GM19395 (cell line): ENCODE results near the gene NOSIP.
A peak's percentile ranks its signal among the peaks of the same experiment; 100 is the strongest.

Experiments used
- ATAC-seq: cut with Tn5 transposase; IDR thresholded peaks from one replicate; pipeline ENCODE4 v1.9.1; 2021; ENCODE audit warnings: mild to moderate bottlenecking, moderate library complexity; ENCODE audit not compliant: unreplicated experiment

The NOSIP gene

DNA sequence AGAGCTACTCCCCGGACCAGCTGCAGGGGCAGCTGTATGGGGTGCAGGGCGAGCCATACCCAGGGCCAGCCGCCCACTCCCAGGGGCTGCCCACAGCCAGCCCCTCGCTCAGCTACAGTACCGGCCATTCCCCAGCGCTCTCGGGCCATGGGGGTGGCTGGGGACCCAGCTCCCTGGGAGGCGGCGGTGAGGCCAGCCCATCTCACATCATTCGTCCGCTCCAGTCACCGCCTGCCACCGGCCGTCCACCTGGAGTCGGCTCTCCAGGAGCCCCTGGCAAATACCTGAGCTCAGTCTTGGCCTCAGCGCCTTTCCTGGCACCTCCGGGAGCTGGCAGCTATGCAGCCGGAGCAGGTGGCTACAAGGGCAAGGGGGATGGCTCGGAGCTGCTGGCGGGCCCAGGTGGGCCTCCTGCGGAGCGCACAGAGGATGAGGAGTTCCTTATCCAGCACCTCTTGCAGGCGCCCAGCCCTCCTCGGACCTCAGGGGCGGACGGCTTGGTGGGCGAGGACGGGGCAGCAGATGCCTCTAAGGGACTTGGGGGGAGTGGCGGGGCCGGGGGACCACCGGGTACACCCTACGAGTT lies 15.6 kb upstream of the NOSIP start:
- no peak for ATAC-seq

DNA sequence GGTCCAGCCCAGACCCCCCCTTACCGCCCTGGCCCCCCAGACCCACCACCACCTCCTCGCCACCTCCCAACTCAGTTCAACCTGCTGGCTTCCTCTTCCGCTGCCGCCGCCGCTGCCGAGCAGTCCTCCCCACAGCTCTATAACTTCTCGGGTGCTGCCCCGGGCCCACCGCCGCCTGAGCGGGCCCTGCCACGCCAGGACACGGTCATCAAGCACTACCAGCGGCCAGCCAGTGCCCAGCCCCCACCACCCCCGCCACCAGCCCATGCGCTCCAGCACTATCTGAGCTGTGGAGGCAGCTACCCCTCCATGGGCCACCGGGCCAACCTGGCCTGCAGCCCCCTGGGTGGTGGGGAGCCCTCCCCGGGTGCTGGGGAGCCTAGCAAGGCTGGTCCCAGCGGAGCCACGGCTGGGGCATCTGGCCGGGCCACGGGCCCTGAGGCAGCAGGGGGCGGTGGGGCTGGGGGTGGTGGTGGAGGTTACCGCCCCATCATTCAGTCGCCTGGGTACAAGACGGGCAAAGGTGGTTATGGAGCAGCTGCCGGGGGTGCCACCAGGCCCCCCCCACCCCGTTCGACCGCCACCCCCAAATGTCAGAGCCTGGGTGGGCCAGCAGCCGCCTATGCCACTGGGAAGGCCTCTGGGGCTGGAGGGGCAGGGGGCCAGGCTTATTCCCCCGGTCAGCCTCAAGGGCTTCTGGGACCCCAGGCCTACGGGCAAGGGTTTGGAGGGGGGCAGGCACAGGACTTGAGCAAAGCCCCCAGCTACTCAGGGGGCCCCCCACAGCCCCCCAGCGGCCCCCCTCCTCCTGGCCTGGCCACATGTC lies 14.8 kb upstream of the NOSIP start:
- ATAC-seq, result no peak

DNA sequence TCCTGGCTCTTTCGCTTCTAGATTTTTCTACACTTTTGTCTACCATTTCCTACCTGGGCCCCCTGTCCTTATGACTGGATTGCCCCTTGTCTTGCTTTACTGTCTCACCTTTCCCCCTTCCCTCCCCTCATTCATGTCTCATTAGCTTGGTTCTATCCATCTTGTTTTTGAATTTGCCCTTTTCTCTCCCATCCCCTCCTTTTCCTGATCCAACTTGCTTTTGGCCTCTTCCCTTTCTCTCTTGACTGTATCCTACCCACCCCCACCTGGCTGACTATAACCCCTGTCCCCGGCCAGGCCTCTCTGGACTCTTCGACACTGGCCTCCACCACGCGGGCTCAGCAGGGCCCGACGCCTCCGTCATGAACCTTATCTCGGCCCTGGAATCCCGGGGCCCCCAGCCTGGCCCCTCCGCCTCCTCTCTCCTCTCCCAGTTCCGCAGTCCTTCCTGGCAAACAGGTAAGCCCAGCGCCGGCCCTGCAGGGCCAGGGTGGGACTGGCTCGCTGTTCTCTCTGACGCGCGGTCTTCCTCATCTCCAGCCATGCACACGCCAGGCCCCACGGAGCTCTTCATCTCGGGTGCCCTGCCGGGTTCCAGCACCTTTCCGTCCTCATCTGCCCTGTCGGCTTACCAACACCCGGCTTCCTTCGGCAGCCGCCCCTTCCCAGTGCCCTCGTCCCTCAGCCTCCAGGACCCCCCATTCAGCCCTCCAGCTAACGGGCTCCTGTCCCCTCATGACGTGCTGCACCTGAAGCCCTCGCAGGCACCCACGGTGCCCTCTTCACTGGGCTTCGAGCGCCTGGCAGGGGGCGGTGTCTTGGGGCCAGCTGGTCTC lies 14.0 kb upstream of the NOSIP start:
- ATAC-seq, result no peak

DNA sequence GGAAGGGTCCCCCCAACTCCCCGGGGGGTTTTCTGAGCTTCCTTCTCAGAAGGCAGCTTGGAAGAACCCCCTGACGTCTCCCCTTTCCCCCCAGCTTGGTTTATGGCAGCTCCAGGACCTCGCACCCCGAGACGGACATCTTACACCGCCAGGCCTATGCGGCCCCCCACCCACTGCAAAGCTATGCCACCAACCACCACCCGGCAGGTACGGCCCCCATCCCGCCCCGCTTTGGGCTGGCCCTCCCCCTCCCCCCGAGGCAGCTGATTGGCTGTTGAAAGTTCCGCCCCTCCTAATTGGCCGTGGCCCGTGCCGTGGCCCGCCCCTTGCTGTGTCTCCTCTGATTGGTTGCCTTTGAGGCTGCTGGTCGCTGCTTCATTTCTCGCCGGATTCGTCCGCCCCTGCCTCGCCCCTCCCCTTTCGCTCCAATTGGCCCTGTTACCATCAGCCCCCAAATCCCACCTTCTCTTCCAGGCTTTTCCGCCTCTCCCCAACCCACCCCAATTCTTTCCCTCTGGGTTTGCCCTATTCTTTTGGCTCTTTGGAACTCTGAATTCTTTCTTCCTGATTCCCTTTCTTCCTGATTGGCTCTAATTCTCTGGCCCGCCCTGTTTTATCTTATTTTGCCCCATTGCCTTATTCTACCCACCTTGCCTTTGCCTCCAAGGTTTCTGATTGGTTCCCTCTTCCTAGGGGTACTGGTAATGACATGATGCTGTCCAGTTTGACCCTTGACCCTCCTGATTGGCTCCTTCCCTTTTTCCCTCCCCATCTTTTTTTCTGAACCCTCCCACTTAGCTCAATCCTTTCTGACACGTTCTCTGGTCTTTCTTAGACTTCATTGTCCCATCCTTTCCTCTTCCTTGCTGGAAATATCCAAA lies 13.1 kb upstream of the NOSIP start:
- ATAC-seq, result peak; percentile 38

DNA sequence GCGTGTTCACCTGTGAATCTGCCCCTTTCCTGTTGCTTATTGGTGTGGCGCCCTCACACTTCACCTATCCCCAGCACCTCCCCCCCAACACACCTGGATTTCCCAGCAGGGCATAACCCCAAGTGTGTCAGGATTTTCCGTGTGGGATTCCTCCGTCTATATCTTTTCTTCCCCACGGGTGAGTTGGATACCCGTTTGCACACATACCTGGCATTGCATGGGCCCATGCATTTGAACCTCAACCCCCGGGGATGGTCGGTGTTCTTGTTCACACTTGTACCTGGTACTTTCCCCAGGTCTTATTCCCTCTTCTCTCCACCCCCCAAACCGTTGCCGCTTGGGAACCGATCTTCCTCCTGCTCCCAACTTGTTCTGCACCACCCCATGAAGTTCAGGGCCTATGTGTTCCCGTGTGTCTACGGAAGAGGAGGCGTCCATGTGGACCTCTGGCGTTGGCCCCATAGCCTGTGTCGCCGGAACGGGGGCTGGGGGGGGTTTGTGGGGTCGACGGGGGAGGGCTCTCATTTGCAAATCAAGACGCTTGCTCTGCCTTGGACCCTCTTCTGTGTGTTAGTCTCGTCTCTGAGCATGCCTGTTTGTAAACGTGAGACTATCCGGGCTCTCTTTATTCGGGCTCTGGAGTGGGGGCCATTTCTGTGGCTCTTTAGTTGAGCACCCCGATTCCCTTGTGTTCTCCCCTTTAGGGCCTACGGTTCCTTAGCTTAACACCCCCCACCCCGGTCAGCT lies 12.3 kb upstream of the NOSIP start:
- no peak for ATAC-seq

DNA sequence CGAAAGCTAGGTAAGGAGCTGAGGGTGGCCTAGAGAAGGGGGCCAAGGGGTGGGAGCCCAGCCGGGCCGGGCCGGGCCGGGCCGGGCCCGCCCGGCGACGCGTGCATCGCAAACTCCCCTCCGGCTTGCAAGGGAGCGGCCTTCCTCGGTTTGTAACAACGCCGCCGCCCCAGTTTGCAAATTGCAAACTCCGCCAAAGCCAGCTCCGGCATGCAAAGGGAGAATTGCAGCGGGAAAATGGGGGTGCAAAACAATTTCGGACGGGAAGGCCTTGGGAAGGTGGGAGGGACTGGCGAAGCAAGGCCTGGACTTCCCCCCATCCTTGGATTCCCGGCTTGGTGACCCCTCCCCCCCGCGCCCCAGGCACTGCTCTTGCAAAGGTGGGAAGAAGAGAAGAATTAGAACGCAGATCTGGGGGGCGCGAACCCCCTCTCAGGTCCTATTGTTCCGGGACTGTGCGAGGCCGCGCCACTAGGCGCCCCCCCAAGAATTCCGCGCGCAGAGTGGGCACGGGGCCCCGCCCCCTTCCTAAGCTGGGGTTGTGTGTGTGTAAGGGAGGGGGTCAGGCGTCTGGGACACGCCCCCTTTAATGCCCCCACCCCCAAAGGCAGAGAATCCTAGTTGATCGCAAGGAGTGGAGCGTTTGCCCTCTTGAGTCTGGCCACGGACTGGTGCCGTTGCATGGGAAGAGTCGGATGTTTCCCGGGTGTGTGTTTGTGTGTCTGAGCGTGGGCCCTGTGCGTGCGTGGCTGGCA lies 11.6 kb upstream of the NOSIP start:
- no peak for ATAC-seq

DNA sequence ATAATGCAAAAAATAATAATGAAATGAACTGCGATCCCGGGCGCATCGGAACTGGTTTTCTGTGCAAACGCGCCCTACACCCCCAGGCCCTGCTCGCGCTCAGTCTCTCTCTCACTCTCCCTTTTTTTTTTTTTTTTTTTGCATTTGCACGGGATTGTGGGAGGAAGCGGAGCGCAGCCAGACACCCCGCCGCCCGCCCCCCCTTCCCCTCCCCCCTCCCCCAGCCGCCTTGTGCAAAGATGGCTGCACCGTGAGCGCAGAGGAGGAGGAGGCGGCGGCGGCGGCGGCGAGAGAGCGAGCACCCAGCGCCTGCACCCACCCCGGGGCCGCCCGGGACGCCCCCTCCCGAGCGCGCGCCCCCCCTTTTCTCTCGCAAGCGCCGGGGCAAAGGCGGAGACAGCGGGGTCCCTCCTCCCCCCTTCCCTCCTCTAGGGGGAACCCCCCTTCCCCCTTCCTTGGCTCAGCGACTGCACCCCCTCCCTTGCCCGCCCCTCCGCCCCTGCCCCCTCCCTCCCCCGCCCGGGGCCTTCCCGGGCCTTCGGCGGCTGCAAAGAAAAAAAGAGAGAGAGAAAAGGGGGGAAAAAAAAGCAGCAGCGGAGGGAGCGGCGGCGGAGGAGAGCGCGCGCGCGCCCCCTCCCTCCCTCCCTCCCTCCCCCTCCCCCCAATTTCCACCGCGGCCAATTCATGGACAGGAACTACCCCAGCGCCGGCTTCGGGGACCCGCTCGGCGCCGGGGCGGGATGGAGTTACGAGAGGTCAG lies 10.8 kb upstream of the NOSIP start, which contains the start of gene PRR12:
PRR12 (plus strand) TSS at position 212 of the 760 bp plus-strand sequence; CDS start at position 685, 473 bp downstream.
- ATAC-seq, result no peak

DNA sequence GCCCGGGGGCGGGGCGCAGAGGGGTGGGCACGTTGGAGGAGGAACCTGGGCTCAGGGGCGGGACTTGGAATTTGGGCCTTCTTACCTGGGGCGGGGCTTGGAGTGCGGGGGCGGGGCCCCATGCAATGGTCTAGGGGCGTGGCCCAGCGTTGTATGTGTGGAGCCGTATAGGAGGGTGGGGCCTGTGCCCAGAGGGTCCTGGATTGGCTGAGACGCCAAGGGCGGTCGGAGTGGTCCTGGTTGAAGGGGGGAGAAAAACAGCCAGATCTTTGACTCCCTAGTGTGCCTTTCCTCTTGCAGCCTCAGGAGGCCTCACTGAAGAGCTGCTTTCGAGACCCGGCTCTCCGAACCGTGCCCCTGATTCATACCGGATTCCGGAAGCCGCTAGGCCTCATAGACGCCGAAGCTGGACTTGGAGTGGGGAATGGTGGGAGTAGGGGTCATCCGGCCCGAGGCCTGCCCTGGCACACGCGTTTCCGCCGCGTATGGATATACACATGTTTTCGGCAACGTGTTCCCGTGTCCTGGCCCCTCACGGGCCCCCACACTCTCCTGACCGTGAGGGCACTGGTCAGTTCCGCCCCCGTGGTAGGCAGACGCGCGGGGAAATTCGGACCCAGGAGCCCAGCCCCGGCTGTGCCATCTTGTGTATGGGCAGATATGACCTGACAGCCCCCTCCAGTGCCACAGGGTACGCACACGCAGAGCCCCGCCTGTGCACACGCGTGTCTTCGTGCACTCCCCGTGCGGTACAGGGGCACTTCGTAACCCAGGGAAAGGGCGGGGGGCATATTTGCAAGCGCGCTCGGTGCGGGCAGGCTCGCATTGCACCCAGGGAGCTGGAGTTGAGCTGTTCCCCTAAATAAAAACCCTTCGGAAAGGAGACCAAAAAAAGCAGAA lies 10.0 kb upstream of the NOSIP start:
- peak; percentile 66 for ATAC-seq

DNA sequence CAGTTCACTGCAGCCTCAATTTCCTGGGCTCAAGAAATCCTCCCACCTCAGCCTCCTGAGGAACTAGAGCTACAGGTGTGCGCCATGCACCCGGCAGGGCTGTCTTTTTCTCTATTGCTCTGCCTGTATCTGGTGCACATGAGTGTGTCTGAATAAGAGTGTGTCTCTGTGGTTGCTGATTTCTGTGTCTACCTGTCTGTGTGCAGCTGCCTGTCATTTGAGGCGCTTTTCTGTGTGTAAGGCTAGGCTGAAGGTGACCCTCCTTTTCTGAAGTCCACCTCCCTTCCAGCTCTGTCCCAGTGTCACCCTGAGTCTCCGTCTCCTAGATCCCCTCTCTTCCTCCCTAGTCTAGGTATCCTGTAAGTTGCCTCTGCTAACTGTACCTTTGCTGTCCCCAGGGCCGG lies 9.1 kb upstream of the NOSIP start:
- ATAC-seq, result no peak

DNA sequence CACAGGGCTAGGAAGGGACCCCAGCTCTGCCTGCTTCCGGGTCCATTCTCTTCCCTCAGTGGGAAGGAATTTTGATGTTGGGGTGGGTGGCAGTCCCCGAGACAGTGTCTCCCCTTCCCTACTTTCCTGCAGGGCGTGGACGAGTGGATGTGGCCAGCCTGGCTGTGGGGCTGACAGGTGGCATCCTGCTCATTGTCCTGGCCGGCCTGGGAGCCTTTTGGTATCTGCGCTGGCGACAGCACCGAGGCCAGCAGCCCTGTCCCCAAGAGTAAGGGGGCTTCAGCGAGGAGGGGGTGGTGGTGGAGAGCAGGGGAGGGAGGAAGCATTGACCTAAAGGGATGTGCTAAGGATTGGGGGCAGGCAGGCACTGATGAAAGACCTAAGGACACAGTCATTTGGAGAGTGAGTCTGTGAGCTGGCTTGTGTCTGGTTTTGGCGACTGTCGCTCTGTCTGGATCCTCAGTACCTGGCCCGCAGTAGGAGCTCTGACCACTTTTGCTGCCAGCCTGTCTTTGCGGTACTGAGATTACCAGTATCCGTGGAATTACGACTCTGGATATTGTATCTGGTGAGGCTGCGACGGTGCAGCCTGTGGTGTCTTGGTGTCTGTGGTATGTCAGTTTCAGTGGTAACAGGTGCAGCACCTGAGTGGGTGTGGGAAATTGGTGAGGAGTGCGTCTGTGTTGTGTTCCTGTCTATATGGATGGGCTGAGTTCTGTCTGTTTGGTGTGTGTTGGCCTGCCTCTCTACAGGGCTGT lies 8.2 kb upstream of the NOSIP start:
- ATAC-seq, result no peak

DNA sequence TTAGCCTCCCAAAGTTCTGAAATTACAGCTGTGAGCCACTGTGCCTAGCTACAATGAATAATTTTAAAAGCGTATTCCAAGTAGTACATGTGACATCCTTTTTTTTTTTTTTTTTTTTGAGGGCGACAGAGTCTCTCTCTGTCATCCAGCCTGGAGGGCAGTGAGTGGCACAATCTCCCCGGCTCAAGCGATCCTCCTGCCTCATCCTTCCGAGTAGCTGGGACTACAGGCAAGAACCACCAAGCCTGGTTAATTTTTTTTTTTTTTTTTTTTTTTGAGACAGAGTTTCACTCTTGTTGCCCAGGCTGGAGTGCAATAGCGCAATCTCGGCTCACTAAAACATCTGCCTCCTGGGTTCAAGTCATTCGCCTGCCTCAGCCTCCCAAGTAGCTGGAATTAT lies 6.9 kb upstream of the NOSIP start:
- no peak for ATAC-seq

DNA sequence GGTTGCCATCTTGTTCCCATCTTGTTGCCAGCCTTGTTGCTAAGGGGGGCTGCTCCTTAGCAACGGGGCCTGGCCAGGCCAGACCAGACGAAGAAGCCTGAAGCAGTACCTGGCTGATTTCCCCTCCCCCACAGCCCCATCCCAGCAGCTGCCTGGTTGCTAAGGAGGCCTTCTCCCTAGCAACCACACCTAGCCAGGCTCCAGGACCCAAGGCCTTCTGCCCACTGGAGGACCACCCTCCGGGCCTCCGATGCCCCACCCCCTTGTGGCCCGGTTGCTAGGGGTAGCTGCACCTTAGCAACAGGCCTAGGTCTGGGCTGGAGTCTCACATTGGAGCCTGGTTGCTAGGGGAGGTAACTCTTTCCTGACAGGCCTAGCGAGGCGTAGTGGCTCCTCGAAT lies 4.7 kb upstream of the NOSIP start:
- ATAC-seq, result no peak

DNA sequence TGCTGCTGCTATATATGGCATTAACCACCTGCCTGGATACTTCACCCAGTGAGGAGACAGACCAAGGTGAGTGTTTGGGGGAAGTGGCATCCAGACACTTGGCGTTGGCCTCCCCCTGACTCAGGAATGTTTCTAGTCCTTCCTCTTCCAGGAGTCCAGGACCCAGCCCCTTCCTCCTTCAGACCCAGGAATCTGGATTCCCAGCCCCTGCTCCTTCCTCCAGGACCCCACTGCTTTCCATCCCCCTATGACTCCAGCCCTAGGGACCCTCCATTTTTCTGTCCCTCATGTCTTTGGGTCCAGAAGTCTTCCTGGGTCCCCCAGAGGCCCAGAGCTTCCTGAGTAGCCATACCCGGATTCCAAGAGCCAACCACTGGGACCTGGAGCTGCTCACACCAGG lies 2.9 kb upstream of the NOSIP start:
- no peak for ATAC-seq

DNA sequence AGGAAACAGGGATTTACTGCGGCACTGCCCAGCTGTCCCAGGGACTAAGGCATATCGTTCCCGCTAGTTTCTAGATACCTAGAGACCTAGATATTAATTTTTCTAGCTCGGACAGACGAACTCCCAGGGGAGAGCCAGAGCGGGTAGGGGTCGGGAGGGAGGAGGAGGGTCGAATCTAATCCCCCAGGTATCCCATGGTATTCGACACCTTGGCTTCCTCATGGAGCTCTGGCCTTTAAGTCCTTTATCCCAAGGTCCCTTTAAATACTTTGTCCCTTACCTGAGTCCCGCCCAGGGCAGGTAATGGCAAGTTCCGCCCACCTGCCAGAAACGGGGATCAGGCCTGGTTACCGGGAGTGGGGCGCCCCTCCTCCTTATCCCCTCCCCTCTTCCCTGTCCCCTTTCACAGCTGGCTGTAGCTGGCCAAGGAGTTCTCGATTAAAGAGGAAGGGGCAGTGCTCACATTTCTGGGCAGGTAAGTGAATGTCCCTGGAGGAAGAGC lies 702 bp upstream of the NOSIP start, which contains the start of gene PRRG2:
PRRG2 (plus strand) TSS at position 310 of the 502 bp plus-strand sequence. CDS start 1,904 bp downstream, outside the sequence.
- ATAC-seq, result no peak

DNA sequence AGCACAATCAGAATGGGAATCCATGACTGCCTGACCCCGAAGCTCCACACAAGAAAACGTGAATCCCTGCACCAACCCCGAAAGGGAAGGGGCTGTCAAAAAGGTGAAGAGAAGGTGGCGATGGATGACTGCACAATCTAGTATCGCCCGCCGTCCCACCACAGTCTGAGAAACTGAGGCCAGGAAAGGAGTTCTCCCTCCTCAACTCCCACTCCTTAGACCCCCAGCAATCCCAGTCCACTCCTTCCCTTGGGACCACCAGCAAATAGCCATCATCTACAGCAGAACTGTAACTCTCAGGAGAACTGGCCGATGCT lies 451 bp downstream of the NOSIP start:
- no peak for ATAC-seq

DNA sequence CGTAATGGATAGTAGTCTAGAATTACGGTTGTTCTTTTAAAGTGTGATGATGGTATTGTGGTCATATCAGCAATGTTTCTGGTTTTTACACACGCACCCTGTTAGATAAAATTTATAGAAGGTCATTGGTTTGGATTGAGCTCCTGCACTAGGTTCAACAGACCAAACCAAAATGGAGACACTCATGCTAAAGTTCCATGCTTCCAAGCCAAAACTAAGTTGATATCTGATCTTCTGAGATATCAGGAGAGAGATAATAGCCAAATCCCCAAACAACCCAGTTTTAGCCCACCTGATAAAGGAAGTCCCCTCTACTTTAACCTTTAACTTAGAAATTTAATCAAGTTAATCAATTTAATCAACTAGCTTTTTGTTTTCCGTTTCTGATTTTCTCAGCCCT lies 1.2 kb downstream of the NOSIP start:
- ATAC-seq, result no peak
